Colon (tissue), 2 donors: ENCODE data around the gene UNC79.

Source experiments
- FAIRE-seq: peaks from 2 replicates; lab custom pipeline; 2012; peaks lifted over from hg19 to GRCh38; lab: Jason Lieb, UNC
- donor health status: control.
- donor health status: control.

UNC79 gene

DNA sequence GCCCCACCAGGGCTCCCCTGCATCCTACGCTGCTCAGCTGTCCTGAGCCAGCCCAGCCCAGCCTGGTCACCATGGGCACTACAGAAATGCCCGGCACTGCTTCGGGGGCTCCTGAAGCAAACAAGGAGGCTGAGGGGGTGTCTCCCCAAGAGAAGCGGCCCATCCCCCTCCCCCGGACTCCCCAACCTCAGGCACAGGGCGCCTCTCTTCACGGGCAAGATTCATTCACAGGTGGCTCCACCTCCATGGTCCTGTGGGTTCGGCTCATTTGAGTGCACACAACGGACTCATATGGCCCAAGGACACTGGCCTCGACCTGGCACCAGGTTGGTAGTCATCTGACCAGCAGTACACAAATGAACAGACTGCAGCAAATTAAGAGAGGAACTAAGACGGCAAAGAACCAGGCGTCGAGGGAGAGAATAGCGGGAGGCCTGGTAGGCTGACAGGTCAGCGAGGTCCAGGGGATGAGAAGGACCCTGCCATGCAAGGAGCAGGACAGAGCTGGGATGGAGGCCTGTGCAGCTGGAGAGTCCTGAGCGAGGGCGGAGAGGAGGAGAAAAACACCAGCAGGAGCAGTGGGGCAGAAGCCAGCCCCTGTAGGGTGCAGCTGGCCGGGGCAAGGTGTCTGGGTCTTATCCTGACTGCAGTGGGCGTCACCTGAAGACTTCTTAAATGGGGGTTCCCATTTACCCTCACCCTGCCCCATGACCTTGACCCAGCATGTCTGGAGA lies 297.3 kb downstream of the UNC79 start:
- FAIRE-seq, result no peak

DNA sequence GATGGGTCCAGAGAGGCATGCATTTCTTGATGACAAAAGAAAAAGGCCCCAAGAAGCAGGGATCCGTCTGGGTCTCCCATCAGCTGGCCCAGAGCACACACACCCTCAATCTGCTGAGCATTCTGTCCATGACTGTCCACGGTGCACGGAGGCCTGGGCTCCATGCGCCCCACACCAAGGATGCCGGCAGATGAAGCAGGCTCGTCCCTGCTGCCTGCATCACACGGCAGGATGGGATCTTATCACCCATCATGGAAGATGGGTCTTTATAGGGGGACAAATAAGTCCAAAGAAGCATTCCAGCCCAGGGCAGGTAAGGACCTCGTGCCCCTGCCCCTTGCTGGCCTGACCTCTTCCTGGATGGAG lies 297.9 kb downstream of the UNC79 start:
- FAIRE-seq, result no peak

DNA sequence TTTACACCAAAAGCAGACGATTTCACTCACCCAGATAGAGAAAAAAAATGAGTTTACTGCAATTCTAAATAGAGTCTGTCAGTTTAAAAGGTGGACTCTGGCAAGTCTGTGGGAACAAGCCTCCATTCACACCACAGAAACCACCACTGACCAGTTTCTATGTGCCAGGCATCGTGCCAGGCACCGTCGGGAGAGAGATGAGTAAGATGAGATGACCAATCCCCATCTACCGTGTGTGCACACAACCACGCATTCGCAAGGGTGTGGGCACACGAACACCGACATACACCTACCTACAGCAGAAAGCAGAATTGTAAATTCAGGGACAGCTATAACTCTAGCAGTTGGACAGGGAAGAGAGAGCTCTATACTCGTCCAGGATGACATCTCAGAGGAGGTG lies 299.3 kb downstream of the UNC79 start:
- no peak for FAIRE-seq

DNA sequence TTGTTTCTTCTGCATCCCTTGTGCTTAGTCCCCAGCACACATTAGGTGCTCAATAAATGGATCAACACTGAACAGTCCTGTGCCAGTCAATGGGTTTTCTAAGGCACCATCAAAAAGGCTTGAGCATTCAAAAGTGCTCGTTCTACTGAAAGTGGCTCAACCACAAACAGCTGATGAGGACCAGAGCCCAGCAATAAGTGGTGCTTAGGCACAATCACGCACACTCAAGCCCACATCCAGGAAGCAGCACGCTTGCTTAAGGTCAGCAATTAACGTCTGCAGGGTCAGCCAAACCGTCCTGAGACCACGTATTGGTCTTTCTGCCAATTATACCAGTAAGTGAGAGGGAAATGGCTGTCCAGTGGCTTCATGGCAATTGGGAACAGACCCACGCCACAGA lies 301.0 kb downstream of the UNC79 start:
- no peak for FAIRE-seq

DNA sequence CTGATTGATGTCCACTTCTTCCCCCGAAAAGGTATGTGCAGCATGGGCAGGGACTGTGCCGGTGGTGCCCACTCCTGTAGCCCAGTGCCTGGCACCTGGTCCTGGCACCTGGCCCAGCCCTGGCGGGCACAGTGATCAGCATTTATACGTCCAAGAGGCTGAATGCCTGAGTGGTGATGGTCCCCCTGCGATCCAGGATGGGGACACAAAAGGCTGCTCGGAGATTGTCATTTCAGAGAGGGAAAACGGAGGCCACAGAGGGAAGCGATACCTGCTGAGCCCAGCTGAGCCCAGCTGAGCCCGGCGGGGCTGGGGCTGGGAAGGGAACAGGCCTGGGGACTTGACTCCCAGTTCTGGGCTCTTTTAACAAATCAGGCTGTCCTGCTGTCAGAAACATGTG lies 301.8 kb downstream of the UNC79 start:
- FAIRE-seq, result no peak

DNA sequence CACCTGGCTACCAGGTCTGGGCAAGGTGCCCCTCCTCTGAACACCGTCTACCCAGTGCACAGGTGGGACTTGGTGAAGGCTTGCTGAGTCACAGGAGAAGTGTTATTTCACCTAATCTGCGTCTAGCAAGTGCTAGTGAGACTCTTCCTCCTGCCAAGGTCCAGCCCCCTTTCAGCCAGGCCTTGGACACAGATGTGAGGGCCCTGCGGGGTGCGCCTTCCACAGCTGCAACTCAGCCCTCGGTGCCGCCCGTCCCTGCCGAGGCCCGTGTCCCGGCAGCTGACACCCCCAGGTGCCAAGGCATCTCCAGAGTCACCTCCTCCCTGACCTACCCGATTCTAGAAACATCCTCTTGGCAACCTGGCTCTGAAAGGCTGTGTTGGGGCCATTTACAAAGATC lies 302.5 kb downstream of the UNC79 start:
- FAIRE-seq, result no peak

DNA sequence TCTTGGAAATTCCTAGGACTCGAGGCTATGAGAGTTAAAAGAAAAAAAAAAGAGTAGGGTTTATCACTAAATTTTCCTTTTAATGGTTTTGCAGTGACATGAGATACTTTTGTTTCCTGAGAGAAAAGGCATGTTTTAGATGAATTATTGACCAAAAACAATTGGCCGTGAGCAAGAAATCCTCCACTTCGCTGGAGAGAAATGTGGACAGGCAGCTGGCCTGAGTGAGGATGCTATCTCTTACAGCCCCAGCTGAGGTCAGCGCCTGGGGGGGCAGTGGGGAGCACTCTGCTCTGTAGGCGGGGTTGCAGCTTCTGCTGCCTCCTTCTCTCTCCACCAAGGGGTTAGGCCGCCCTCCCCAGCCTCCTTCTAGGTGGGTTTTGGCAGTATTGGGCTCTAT lies 302.9 kb downstream of the UNC79 start:
- no peak for FAIRE-seq

DNA sequence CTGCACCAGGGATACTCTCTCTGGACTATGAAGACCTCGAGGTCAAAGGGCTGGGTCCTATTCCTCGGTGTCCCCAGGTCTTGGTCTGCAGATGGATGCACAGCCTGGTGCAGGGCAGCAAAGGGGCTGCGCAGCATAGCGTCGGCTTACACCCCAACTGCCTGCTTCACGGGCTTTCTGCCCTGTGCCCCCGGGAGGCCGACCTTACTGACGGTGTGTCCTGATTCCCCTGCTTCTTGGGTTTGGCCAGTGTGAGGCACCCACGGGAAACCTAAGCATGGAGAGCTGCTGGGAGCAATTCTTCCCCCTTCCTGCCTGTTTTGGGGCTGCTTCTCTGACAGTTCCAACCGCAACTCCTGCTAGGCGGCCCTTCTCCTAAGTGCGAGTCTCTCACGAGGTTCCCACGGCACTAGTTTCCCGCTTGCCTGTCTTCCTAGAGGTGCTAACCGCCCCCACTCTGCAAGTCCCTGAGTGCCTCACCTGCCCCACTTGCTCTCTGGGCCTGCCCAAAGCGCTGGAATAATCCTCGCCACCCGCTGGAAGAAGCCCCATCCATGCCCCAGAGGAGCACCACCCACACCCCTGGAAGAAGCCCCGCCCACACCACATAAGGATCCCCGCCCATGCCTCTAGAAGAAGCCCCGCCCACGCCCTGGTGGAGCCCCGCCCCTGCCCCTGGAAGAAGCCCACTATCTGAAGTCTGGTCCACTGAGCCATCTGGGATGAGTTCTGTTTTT lies 303.5 kb downstream of the UNC79 start:
- FAIRE-seq, result no peak

DNA sequence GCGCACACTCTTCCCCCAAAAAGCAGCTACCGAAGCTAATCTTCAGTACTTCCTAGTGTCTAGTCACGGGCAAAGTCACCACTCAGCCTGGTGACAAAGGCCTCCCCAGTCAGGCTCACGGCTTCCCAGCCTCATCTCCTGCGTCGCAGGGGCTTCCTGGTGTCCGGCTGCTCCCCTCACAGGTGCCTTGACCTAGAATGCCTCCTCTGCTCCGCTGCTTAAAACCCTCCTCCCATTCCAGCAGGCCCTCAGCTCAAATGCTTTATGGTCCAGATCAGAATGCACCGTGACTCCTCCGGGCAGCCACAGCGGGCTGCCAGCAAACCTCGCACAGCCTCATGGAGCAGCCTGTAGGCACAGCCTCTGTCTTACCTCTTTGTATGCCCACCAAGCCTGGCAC lies 304.5 kb downstream of the UNC79 start:
- no peak for FAIRE-seq

DNA sequence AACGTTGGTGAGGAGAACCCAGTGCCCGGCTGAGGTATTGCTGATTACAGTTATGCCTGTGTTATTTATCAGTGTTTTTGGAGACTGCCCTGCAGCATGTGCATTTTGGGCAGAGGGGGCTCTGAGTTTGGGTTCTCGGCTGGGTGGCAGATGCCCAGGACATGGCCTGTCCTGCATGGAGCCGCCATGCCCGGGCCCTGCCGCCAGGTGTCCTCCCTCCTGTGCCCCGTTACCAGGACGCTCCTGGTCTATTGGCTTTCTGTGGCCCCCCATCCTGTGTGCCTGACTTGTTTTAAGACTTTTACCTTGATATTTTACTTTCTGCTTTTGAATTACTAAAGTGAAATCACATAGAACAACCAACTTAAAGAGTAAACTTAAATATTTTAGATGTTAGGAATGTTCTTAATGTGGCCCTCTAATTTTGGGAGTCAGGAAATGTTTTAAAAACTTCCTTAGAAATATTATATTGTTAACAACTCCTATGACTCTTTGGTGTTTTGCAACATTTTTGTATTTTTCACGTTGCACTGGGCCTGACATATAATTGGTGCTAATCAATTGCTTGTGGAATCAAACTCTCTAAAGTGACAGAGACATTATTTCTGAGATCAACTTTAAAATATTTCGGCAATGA lies 305.8 kb downstream of the UNC79 start:
- FAIRE-seq, result no peak

DNA sequence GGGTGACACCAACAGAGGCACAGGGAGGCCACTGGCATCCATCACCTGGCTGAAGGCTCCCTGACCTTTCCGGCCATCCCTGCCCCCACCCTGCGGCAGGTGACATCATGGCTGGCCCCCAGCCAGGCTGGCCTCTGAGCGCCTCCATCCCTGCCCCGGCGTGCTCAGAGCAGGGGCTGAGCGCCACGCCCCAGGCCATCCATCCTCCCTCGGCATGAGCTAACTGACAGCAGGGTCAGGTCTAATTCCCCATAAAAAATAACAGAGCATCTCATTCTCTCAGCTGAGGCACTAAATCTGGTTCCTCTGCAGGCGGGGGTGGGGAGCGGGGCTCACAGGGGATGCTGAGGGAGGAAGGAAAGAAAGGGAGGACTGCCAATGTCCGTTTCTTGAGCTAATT lies 306.9 kb downstream of the UNC79 start:
- FAIRE-seq, result no peak

DNA sequence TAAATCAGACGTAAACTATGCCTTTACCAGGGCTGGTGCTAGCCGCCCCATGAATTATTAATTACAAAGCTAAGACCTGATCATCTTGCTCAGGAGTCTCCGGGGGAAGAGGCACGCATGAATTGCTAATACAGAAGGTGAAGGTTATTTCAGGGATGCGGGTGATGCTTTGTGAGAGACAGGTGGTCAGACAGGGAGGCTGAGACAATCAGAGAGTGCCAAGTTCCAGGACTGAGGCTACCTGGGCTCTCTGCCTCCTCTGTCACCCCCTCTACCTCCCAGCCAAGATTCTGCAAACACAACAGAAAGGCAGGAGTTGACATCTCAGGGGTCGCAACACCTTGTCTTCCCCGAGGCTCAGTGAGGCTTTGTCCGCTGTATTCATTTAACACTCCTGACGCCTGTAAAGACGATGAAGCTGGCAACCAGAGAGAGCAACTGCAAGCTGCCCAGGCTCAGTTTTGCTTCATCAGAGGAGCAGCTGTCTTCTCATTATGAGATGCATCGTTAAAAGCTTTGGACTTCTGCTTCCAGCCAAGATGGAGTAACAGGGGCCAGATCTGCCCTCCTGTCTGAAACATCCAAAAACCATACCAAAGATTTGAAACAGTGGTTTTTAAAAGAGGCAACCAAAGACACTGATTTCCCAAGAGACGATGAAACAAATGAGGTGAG lies 311.0 kb downstream of the UNC79 start:
- no peak for FAIRE-seq

DNA sequence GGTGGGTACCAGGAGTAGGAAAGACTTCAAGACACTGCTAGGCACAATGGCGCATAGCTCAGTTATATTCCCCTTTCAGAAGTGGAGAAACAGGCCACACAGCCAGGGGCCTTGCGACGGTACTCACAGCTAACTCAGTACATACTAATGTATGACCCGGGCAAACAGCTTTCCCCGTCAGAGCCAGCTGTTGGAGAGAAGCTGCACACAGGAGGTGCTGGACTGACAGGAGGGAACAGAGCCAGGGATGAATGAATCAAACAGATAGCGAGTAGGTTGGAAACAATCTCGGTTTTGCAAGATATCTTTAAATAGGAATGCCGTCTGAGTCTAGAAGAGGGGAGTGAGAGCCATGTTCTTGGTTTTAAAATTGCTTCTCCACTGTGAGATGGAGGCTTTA lies 312.0 kb downstream of the UNC79 start:
- FAIRE-seq, result no peak

DNA sequence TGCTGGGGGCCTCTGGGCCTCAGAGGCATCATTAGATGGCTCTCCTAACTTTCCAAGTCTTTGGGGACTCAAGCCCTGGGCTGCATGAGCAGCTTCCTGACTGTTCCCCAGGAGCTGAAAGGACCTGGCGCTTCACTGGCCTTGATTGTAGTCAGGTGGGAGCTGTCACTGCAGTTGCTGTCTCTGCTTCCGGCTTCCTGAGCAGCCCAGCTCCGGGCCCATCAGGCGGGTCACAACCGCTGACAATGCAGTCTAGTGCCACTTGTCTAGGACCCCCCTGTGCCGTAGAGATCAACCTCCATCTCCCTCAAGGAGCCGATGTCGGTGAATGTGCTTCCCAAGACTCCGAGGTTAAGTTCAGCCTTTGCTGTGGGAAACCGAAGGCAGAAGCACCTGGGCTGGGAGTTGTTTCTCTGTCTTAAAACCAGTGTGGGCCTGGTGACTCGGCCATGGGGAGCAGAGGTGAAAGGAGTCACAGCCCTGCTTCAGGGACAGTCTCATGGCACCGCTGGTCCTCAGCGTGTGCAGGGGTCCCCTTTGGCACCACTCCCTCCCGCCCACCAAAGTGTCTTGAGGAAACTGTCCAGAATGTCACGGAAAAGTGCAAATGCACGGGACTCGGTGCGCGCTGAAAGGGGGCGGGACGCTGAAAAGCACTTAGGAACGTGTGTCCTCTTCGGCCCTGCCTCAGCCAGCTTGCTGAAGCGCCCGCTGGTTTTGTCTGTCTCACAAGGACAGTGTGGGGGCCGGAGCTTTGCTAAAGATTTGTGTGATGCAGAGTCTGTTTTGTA lies 312.7 kb downstream of the UNC79 start:
- no peak for FAIRE-seq

DNA sequence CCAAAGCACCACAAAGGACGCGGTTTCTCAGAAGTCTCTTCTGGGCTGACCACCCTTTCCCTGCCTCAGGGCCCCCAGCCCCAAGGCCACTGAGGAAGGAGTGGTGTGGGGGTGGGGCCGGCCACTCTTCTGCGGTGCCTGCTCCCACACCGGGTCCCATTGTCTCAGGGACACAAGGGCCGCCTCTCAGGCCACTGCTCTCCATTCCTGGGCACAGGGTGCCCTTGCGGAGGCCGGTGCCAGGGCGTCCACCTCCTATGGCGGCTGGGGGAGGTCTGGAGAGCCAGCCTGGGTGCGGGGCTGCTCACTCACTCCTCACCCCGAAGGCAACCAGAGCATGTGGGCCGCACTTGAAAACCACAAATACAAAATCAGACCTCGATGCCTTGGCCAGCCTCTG lies 313.4 kb downstream of the UNC79 start:
- no peak for FAIRE-seq

DNA sequence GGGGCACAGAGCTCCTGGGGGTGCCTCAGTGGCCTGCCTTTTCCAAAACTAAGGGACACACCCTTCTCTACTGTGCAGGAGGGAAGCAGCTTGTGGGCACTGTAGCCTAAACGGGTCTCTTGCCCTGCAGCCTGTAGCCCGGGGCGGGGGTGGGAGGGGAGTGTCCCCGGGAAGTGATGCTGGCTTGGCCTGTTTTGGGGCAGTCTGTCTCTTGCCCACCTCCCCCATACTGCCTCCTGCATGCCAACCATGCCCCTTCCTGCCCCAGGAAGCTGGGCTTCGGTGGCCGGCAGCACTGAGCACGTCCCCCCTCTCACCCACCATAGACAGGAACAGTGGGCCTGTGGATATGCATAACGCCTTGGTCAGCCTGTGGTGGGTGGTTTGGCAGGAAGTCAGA lies 314.1 kb downstream of the UNC79 start:
- no peak for FAIRE-seq

DNA sequence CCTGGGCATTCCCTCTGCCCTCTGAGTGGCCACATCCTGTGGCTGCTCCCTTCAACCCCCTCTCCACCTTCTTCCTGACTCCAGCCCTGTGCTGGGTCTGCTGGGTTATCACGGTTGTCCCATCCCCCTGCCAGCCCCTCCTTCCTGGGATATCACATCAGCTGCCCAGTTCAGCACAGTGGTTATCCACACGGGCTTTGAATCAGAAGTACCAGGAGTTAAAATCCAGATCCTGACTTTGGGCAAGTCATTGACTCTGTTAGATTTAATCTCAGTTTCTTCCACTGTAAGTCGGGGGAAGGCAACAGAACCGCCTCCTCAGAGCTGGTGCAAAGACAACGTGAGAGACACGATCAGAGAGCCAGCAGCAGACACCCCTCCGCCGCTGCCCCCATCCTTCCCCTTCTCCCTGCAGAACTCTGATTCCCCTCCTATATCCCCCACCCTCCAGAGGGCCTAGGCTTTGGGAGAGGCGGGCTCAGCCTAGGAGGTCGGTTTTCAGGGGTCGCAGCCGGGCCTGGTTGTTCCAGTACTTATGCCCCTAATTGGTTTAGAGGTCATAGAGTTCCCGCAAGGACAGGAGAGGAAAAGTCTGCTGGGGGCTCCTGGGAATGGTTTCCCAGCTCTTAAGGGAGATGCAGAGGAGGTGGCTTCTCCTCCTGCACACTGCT lies 315.0 kb downstream of the UNC79 start:
- FAIRE-seq, result no peak

DNA sequence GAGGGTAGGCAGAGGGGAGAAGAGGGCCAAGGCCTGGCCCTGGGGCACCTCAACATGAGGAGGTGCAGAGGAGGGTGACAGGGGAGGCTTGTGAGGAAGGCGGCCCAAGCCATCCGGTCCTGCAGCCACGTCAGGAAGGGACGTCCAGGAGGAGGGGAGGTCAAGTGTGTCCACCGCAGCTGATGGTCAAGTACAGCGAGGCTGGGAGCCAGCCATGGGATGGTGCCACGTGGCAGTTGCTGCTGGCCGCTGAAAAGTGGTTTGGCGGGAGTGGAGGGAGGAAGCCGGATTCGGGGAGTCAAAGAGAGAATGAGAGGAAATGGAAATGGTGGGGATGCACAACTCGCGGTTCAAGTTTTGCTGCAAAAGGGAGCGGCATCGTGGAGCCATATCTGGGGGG lies 316.4 kb downstream of the UNC79 start:
- no peak for FAIRE-seq

DNA sequence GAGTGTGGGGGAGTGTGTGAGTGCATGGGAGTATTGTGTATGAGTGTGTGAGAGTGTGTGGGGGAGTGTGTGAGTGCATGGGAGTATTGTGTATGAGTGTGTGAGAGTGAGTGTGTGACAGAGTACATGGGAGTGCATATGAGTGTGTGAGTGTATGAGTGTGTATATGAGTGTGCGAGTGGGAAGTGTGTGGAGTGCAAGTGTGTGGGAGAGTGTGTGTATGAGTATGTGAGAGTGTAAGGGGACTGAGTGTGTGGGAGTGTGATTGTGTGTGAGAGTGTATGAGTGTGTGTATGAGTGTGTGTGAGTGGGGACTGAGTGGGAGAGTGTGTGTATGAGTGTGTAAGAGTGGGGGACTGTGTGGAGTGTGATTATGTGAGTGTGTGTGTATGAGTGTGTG lies 316.8 kb downstream of the UNC79 start:
- FAIRE-seq, result no peak

DNA sequence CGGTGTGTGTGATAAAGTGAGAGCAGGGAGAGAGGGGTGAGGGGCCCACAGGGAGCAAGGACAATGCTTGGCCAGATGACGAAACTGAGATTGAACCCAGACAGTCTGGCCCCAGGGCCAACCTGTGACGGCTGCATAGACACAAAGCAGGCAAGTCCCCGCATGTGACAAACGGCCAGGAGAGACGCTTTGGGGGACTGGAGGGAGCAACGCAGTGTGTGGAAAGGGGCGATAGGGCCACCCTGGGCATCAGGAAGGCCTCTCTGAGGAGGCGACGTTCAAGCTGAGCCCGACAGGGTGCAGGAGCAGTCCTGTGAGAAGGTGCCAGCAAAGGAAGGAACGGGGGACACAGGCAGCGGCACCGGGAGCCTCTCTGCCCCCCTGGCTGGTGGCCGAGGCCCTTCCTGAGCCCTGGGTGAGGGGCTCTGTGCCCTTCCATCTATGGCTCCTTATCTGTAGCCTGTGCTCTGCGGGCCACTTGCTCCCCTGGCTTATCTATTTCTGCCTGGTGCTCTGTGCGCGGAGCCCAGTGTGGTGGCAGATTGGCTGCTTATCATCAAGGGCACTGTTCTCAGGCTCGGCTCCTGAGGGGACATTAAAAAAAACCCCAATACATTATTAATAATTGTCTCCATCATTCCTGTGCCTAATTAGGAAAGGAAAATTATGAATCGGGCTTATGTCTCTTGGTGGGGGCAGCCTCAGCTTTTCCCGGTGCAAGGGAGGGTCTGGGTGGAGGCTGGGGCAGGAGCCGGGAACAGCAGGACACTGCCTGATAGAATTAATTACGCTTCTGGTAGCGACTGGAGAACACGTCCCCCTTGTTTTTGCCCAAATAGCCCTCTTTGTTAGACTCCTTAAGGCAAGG lies 317.7 kb downstream of the UNC79 start:
- no peak for FAIRE-seq

DNA sequence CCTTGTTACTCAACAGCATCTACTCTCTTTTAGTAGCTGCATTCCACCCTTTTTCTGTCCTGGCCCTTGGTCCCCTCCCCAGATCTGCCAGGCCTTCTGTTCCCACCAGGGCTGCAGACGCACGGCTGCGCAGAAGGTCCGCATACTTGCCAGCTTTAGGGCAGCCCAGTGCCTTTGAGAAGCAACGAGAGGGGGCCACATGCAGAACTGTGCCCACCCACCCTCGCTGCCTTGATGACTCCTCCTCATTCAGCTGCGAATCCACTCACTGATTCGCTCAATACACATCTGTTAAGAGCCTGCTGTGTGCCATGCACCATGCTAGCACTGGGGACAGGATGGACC lies 318.3 kb downstream of the UNC79 start:
- no peak for FAIRE-seq
